CD4-positive, alpha-beta T cell treated with Interleukin-4 for 4 hours (primary cell): ENCODE results near the gene SLC34A1.

Experiments used
- DNase-seq: peaks from one replicate; pipeline ENCODE4 v3.0.0-alpha.2; 2020

SLC34A1 gene

GRCh38 chr5:177389241-177390169 is 5.3 kb downstream of the SLC34A1 start:
- DNase-seq = peak; percentile 89

GRCh38 chr5:177390363-177391300 is 6.4 kb downstream of the SLC34A1 start:
- DNase-seq = peak; percentile 88

- DNase-seq = no peak
These were observed 8.5 kb downstream of the SLC34A1 start for GRCh38 chr5:177392765-177393164.

DNA sequence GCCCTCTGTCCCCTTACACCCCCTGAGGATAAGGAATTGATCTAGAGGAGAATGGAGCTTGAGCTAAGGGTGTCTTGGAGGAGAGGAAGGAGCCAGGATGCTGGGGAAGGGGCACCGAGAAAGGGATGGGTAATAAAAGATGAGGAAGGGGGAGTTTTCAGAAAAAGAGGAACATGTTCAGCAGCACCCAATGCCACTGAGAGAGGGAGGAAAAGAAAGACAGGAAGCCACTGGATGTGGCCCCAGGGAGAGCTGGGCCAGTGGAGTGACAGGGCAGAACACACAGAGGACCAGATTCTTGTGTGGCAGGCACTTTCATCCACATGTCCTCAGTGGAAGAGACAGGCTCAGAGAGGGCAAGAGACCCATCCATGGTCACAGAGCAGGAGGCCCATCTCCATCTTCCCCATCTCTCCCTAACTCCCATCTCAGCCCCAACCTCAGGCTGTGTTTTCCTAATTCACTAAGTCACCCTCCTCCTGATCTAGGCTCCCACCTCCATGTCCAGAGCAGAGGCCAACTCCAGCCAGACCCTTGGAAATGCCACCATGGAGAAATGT is 9.1 kb downstream of the SLC34A1 start:
- no peak for DNase-seq

GRCh38 chr5:177393990-177394389 is 9.8 kb downstream of the SLC34A1 start:
- no peak for DNase-seq

- DNase-seq = no peak
These were observed 11.8 kb downstream of the SLC34A1 start for GRCh38 chr5:177396078-177396477.

GRCh38 chr5:177396807-177397206 is 12.6 kb downstream of the SLC34A1 start:
- no peak for DNase-seq

DNA sequence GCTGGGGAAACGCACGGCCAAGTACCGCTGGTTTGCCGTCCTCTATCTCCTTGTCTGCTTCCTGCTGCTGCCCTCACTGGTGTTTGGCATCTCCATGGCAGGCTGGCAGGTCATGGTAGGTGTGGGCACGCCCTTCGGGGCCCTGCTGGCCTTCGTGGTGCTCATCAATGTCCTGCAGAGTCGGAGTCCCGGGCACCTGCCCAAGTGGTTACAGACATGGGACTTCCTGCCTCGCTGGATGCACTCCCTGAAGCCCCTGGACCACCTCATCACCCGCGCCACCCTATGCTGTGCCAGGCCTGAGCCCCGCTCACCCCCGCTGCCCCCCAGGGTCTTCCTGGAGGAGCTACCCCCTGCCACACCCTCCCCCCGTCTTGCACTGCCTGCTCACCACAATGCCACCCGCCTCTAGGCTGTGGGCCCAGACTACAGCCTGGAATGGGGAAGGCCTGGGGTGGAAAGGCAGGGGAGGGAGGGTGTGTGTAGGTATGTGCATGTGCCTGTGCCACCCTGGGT is 13.7 kb downstream of the SLC34A1 start:
- no peak for DNase-seq

DNA sequence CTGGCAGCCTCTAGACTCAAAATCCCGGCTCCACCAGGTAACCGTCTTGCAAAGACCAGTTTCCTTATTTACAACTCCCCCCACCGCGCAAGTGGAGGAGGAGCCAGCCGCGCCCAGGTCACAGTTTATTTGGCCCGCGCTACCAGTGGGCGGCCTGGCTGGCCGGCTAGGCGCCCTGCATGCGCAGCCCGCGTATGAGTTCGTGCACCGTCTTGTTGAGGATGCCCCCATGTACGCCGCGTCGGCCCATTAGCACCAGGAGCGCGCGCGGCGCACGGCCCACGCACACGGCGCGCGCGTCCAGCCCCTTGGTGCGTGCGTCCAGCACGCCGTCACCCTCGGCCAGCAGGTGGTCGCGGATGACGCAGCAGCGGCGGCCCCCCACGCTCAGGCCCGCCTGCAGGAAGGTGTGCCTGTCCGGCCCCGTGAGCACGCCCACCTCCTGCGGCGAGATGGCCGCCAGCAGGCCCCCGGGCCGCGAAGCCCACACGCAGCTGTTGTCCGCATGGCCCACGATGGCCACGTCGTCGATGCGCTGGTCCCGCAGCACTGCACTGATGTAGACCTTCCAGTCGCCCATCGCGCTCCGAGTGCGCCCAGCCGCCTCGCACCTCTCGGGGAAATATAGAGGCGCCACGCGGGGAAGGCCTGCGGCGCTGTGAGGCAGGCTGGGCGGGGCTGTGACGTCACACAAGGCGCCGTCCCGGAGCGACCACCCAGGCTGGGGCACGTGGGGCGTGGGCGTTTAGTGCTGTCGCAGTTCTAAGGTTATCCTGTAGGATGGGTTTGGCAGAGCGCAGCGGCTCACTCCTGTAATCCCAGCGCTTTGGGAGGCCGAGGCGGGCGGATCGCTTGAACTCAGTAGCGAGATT is 16.0 kb downstream of the SLC34A1 start, which contains the start of gene PFN3:
Gene PFN3 (minus strand): TSS at position 665 of the 872 bp plus-strand sequence. CDS start 85 bp downstream, at position 580.
- no peak for DNase-seq

GRCh38 chr5:177402271-177403043 is 18.2 kb downstream of the SLC34A1 start:
- peak; percentile 72 for DNase-seq

GRCh38 chr5:177403102-177403791 is 19.0 kb downstream of the SLC34A1 start:
- DNase-seq = peak; percentile 35

DNA sequence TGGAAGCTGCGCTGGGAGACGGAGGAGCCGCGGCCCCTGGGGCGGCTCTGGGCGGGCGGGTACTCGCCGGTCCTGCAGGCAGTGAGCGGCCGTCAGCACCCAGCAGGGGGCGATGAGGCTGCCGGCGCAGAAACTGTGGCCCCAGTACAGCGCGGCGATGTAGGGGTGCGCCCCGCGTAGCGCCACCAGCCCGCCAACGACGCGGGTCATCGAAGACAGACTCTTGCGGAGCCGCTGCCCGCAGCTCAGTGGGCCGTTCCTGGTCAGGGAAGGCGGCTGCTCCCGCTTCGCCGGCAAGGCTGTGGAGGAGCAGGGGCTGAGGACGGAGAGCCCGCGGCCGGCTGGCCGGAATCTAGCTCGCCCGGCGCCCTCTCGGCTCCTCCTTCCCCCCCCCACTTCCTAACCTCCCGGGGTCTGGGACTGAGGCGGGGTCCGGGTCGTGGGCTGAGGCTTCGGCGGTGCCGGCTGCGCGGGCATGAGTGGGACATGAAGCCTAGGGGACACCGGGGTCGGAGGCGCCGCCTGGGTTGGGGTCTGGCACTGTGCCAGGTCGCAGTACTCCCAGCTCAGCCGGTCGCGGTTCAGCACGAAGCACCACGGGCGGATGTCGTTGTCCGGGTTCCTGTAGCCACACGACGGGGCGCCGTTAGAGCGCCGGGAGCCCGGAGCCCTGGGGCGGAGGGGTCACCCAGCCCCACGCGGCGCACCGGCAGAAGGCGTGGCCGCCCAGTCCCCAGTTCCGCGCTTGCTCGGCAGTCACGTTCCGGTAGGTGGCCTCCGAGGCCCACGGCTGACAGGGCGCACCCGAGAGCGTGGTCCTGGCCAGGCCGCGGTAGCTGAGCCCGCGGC is 19.8 kb downstream of the SLC34A1 start:
- peak; percentile 86 for DNase-seq

GRCh38 chr5:177404641-177405179 is 20.5 kb downstream of the SLC34A1 start:
- no peak for DNase-seq

- no peak for DNase-seq
These were observed 21.1 kb downstream of the SLC34A1 start for GRCh38 chr5:177405312-177405711.

DNA sequence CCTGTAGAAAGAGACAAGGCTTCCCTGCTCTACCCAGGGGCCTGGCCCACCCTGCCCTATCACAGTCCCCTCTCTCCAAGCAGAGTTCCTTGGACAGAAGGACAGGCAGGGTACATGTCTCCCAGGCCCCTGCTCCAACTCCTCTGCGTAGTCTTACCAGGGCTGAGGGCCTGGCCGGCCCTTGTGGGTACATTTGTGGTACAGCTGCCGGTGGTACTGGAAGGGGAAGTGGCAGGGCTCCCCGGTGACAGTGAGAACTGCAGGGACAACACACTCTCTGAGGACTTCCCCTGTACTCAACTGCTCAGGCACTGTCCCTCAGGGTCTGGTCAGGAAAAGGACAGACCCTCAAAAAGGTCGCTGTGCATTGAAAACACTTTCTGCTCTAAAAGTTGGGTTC is 21.6 kb downstream of the SLC34A1 start:
- DNase-seq = no peak

- no peak for DNase-seq
These were observed 25.0 kb downstream of the SLC34A1 start, which contains the start of gene F12 for GRCh38 chr5:177409043-177409801. Gene F12, minus strand, starts transcription at chr5:177409564. Its CDS starts 37 bp downstream, at chr5:177409527.

- DNase-seq = no peak
These were observed 26.3 kb downstream of the SLC34A1 start for GRCh38 chr5:177410575-177410974.

DNA sequence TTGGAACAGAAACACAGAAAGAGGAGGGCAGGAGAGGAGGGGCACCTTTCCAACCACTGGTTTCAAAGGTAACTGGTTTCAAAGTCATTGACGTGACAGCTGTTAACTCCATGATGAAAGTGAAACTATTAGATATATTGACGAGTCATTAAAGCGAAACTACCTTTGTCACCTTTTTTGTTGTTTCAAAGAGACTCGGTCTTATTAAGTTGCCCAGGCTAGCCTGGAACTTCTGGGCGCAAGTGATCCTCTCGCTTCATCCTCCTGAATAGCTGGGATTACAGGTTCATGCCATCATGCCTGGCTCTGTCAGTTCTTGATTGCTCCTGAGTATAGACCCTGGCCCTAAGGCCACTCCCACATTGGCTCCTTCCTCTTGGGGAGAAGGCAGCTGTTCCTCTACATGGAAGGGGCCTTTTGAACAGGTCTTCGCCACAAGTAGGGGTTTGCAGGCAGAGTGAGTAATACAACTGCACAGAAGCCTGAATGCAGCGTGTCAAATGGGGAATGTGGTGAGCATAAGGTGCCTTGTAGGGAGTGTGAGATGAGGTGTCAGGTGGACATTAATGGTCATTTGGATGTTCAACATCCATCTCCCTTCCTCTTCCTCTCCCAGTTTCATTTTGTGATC is 28.5 kb downstream of the SLC34A1 start:
- peak; percentile 67 for DNase-seq
